Right hindlimb (tissue), 1 donor: ENCODE measurements around the gene SMIM8.
"Not testable (repeated sequence)": the region's sequence is repeated elsewhere in the genome, so short reads cannot be mapped to it uniquely, and the experiment has no call there.

Experiments
- DNase-seq: peaks from one replicate; pipeline ENCODE4 v3.0.0-alpha.2; 2018

SMIM8 gene, protein sequence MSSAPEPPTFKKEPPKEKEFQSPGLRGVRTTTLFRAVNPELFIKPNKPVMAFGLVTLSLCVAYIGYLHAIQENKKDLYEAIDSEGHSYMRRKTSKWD

GRCh38 chr6:87322304-87323212 is at the start of gene SMIM8:
SMIM8 (plus strand) TSS chr6:87322588; CDS start chr6:87337032, 14,444 bp downstream.
- peak; percentile 84 for DNase-seq

DNA sequence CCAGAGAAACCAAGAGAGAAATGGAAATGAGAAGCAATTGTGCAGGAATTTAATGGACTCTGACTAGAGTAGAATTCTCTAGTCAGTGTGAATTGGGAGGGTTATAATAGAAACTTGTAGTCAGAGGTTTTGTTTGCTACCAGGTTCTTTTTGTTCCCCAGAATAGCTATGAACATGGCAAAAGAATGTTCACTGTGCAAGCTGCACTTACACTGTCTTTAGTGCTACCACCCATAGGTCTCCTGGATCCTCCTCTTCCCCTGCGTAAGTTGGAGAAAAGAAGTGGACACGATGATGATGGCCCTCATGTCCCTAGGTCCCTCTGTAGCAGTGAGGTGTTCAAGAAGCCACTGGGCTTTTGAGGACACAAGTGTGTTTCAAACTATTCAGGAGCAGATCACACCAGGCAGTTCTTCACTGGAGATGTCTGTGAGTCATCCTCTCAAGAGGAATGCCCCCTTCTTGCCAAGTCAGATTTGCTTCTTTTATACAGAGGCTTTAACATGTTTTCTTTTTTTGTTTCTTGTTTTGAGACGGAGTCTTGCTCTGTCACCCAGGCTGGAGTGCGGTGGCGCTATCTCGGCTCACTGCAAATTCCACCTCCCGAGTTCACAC is 47.6 kb upstream of the SMIM8 start:
- DNase-seq, result no peak

DNA sequence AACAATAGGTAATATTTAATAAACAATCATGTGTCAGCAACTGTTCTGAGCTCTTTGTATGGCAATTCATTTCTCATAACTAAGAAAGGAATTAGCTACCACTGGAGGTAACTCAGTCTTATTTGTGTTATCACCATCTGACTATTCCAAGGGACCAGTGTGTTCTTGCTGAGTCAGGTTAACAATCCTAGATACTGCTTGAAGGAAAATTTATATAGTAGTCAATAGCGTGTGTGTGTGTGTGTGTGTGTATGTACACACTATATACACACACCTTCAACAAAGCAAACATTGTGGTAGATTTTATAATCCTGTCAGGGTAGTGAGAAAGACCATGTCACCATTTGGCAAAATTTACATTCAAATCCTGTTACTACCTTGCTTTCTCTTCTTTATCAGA is 45.8 kb upstream of the SMIM8 start:
- DNase-seq, result no peak

GRCh38 chr6:87277123-87277522 is 45.3 kb upstream of the SMIM8 start:
- no peak for DNase-seq

DNA sequence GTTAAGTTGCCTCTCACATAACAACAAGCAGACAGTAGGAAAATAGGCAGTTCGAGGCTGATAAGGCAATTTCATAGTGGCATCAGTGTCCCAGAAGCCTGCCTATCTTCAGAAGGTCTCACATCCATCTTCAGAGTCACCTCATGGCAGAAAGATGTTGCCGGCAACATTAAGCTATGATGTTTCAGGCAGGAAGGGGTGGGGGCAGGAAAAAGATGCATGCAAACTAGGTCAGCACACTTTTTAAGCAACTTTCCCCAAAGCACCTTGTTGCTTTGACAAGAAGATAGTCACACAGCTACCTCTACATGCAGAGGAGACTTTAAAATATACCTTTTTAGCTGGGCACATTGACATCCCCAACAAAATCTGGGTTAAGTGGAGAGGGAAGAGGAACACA is 43.2 kb upstream of the SMIM8 start:
- no peak for DNase-seq

GRCh38 chr6:87281426-87281825 is 41.0 kb upstream of the SMIM8 start:
- no peak for DNase-seq

GRCh38 chr6:87282743-87283142 is 39.6 kb upstream of the SMIM8 start:
- no peak for DNase-seq

DNA sequence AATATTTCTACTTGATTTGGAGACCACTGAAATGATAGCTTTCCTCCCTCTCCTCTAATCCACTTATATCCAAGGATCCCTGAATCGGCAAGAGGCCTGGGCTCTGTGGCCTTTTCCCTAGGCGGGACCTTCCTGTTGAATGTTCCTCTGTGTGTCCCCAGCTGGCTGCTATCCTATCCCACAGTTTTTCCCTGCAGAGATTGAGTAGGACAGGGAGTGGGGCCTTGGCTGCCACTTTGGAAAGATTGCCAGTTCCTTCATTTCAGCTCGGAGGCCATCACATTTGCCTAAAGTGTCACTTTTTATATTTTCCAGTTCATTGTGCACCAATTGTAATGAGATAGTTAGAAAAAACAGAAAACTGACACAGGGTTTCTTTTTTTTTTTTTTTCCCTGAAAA is 38.9 kb upstream of the SMIM8 start:
- DNase-seq, result no peak

DNA sequence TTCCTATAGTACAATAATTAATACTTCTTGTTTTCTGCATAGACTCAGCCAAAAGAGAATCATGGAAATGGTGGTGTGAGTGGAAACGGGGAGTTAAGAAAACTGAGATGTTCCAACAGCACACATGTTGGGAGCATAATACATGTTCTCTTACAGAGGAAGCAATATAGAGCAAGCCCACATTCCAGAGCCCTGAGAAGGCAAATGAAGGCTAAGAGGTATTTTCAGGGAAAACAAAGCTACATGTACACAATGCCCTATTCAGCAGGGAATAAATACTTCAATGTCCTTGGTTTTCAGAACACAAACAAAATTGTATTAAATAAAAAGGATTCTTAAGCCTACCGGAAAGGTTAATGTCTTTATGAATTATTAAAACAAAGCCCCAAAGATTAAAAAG is 35.1 kb upstream of the SMIM8 start:
- DNase-seq, result no peak

DNA sequence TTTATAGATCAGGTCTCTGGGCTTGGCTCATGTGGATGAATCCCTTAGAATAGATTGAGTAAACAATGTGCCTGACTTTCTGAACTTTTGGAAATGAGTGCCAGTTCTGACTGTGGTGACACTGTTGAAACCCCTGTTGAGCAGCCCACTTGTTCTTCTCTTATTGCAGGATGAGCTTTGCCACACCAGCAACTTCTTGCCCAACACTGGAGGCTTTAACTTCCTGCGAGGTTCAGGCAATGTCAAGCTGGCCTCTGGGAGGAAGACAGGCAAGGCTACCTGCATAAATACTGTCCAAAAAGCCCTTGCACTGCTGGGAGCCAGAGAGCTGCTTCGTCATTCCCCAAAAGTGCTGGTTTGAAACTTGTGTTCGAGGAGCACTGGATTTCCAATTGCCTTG is 32.8 kb upstream of the SMIM8 start:
- DNase-seq, result no peak

- no peak for DNase-seq
These were observed 30.5 kb upstream of the SMIM8 start for GRCh38 chr6:87291883-87292282.

DNA sequence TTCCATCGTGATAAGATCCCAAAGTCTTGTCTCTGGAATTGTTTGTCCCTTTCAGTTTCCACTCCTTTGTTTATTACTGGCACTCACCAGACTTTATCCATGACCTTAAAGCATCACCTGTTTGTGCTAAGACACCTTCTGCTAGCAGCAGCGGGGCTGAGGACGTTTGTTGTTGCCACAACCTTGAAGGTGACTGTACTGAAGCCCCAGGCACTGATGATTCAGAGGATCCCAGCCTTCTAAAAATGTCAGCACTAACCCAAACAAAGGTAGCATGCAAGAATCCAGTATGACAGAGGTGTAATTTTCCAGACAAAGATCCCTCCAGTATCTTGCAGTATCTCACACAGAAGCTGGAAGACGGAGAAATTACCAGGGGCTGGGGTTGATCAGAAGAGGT is 28.9 kb upstream of the SMIM8 start:
- no peak for DNase-seq

DNA sequence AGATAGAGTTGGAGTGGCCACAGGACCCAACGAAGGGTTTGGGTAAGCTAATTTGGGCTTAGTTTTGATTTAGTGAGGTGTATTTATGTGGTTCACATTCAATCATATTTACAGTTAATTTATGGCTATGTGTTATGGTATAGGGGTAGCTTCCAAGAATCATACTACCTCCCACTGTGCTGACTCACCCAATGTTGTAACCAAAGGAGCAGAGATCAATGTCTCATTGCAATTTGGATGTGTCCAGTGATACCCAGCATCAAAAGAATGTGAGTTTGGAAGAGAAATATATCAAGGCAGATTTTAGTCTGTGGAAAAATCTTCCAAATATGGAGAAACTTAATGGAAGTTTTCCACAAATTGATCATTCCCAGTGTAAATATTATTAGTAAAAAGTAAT is 25.3 kb upstream of the SMIM8 start:
- no peak for DNase-seq

- not testable (repeated sequence) for DNase-seq
These were observed 21.1 kb upstream of the SMIM8 start for GRCh38 chr6:87301277-87301676.

GRCh38 chr6:87308970-87309369 is 13.4 kb upstream of the SMIM8 start:
- DNase-seq, result no peak

GRCh38 chr6:87312860-87313259 is 9.5 kb upstream of the SMIM8 start:
- DNase-seq, result no peak

- no peak for DNase-seq
These were observed 7.3 kb upstream of the SMIM8 start for GRCh38 chr6:87315071-87315470.

DNA sequence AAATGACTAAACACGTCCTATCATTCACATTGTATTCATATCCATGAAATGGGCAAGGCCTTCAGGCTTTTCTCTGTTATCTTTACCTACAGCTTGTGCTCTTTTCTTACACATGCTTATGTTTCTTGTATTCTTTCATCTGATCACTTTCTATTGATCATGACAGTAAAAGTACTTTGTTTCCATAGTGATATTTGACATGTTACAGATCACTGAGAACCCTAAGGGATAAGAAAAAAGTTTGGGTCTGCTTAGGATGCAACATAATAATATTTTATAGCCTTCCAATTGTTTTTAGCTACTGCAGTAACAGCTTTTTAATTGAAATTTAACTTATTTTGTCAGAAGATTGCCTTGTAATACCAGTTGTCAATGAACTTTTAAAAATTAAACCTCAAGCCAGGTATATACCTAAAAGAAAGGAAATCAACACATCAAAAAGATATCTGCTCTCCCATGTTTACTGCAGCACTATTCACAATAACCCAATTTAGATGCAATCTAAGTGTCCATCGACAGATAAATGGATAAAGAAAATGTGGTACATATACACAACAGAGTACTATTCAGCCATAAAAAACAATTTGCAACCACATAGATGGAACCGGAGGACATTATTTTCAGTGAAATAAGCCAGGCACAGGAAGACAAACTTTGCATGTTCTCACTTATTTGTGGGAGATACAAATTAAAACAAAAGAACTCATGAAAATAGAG is 3.0 kb upstream of the SMIM8 start:
- no peak for DNase-seq

- DNase-seq, result not testable (repeated sequence)
These were observed 1.5 kb downstream of the SMIM8 start for GRCh38 chr6:87323880-87324279.

DNA sequence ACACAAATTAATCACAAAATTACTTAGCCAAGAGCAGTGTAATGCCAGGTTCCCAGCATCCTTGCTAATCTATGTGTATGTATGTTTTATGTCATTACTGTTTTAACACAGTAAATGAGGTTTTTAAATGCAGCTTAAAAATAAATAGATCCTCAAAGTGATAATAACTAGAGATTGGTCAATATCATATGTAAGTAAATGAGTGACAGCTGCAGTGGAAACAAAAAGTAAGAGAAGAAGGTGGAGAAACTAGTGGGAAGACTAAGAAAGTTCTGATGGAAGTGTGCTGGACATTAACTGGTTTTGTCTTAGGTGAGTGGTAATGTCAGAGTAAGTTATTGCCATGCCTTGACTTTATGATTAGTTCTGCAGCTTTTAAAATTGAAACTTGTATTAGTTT is 8.6 kb downstream of the SMIM8 start:
- DNase-seq, result no peak

DNA sequence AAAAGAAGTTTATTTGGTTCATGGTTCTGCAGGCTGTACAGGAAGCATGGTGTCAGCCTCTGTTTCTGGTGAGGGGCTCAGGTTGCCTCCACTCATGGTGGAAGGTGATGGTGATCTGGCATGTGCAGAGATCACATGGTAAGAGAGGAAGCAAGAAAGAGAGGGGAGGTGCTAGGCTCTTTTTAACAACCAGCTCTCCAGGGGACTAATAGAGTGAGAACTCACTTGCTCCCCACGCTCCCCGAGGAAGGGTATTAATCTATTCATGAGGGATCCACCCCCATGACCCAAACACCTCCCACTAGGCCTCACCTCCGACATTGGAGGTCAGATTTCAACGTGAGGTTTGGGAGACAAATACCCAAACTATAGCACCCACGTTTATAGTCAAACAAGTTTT is 10.6 kb downstream of the SMIM8 start:
- no peak for DNase-seq

- DNase-seq, result no peak
These were observed 11.3 kb downstream of the SMIM8 start for GRCh38 chr6:87333591-87334181.

DNA sequence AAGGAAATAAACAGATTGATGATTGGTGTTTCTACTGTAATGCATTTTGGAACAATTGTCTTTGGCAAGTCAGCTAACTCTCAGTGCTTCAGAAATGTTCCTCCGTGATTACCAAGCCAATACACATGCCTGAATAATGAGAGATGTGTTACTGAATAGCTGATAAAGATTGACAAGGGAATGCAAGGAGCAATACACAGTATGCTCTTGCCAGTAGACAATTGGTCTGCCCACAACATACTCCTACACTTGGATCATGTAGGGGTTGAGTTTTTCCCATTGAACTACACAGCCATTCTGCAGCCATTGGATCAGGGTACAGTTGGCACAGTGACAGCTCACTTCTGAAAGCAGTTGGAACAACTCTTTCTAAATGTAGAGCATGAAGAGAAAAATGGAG is 12.3 kb downstream of the SMIM8 start:
- no peak for DNase-seq
